Esophagus (tissue), 2 donors: Measurements from ENCODE around the gene UVSSA. TPM values are rescaled to one million over a fixed set of nuclear protein-coding genes. Genes with fewer than 3 reads are reported as not detected.

ENCODE experiments used
- H3K27ac ChIP-seq, 2 donors: one replicate each; pipeline ENCODE4 v1.5.1; 2013; ENCODE audit warnings: low read depth in 2 of 2, mild to moderate bottlenecking in 2 of 2, inconsistent platforms in 1 of 2, low read length in 1 of 2, moderate library complexity in 1 of 2
- H3K27me3 ChIP-seq, 2 donors: one replicate each; pipeline ENCODE4 v1.6.1; 2013; ENCODE audit warnings: low read length in 2 of 2, control low read depth in 1 of 2, mild to moderate bottlenecking in 1 of 2; ENCODE audit not compliant: insufficient read depth in 2 of 2, control insufficient read depth in 1 of 2
- H3K36me3 ChIP-seq, 2 donors: one replicate each; pipeline ENCODE4 v1.6.1; 2013; ENCODE audit warnings: low read length in 1 of 2; ENCODE audit not compliant: control insufficient read depth in 2 of 2, insufficient read depth in 2 of 2
- H3K4me1 ChIP-seq, 2 donors: one replicate each; pipeline ENCODE4 v1.6.1; 2013; ENCODE audit warnings: low read length in 1 of 2; ENCODE audit not compliant: control insufficient read depth in 2 of 2, insufficient read depth in 2 of 2
- H3K4me3 ChIP-seq, 2 donors: one replicate each; pipeline ENCODE4 v1.5.1; 2013; ENCODE audit warnings: low read length in 2 of 2, mild to moderate bottlenecking in 2 of 2, low read depth in 1 of 2, moderate library complexity in 1 of 2
- H3K9me3 ChIP-seq, 2 donors: one replicate each; pipeline ENCODE4 v1.6.1; 2013; ENCODE audit warnings: mild to moderate bottlenecking in 2 of 2, low read depth in 1 of 2, low read length in 1 of 2, moderate library complexity in 1 of 2; ENCODE audit not compliant: control insufficient read depth in 2 of 2, insufficient read depth in 1 of 2
- WGBS, 2 donors: extraction: QIAGEN DNeasy Blood & Tissue Kit; methylation state at CpG; one replicate each; pipeline ENCODE4 v1.1.7; 2013; 5-methylcytosine and 5-hydroxymethylcytosine counted together
- polyA plus RNA-seq, 2 donors: library from polyadenylated mRNA; stranded (reverse); fragments of 200-250 nt; gene quantifications; one replicate each; pipeline ENCODE4 v1.2.3, GENCODE V29; 2013
- donor health status: healthy with polysubstance abuse.
- donor health status: Bipolar disorder and iron deficiency.

UVSSA gene
- polyA plus RNA-seq, 2 donors, result 4.8 to 13.0 TPM

GRCh38 chr4:1409079-1409478 lies 62.1 kb downstream of the UVSSA start:
- Histone ChIP-seq H3K27me3 (peaks cover 12 to 40% of the 10 kb centered on the region in 2 donors), H3K27ac (no peak overlapping the region), H3K4me3 (no peak overlapping the region), H3K9me3 (peaks cover 0 to 14% of the 10 kb centered on the region in 2 donors), H3K36me3 (no peaks in the 10 kb centered on the region), H3K4me1 (peaks cover 0 to 11% of the 10 kb centered on the region in 2 donors)
- 31 to 32% methylated on average over 14 of the region's 14 CpGs for WGBS, 2 donors

- Histone ChIP-seq H3K9me3 (peaks cover 0 to 14% of the 10 kb centered on the region in 2 donors), H3K27me3 (peaks cover 10 to 35% of the 10 kb centered on the region in 2 donors), H3K4me1 (peaks cover 0 to 5% of the 10 kb centered on the region in 2 donors), H3K4me3 (no peak overlapping the region), H3K27ac (no peak overlapping the region), H3K36me3 (no peaks in the 10 kb centered on the region)
- WGBS, 2 donors, result 45 to 46% methylated on average over 26 to 27 of the region's 27 CpGs
These were observed 62.8 kb downstream of the UVSSA start for GRCh38 chr4:1409491-1410425.

- H3K9me3 ChIP-seq, result peaks cover 0 to 13% of the 10 kb centered on the region in 2 donors
- 28 to 30% methylated on average over 42 to 48 of the region's 48 CpGs for WGBS, 2 donors
- H3K4me1 ChIP-seq, result peaks cover 0 to 4% of the 10 kb centered on the region in 2 donors
- H3K27me3 ChIP-seq, result peaks cover 8 to 30% of the 10 kb centered on the region in 2 donors
- no peak overlapping the region for H3K4me3 ChIP-seq
- no peaks in the 10 kb centered on the region for H3K36me3 ChIP-seq
- H3K27ac ChIP-seq, result no peak overlapping the region
These were observed 63.7 kb downstream of the UVSSA start for GRCh38 chr4:1410491-1411325.

- Histone ChIP-seq H3K4me1 (no peaks in the 10 kb centered on the region), H3K27me3 (peaks cover 4 to 26% of the 10 kb centered on the region in 2 donors), H3K27ac (no peak overlapping the region), H3K4me3 (no peak overlapping the region), H3K9me3 (peaks cover 0 to 10% of the 10 kb centered on the region in 2 donors), H3K36me3 (no peaks in the 10 kb centered on the region)
- 45 to 48% methylated on average over 17 of the region's 17 CpGs for WGBS, 2 donors
These were observed 64.7 kb downstream of the UVSSA start for GRCh38 chr4:1411436-1412375.

GRCh38 chr4:1412376-1413203 lies 65.6 kb downstream of the UVSSA start:
- H3K27me3 ChIP-seq, result peaks cover 4 to 21% of the 10 kb centered on the region in 2 donors
- no peak overlapping the region for H3K4me3 ChIP-seq
- WGBS, 2 donors, result 51 to 60% methylated on average over 15 of the region's 15 CpGs
- H3K27ac ChIP-seq, result no peak overlapping the region
- H3K4me1 ChIP-seq, result no peaks in the 10 kb centered on the region
- H3K36me3 ChIP-seq, result no peaks in the 10 kb centered on the region
- peaks cover 0 to 10% of the 10 kb centered on the region in 2 donors for H3K9me3 ChIP-seq

- Histone ChIP-seq H3K36me3 (no peaks in the 10 kb centered on the region), H3K27me3 (peaks cover 4 to 18% of the 10 kb centered on the region in 2 donors), H3K4me1 (no peaks in the 10 kb centered on the region), H3K27ac (no peak overlapping the region), H3K9me3 (peaks cover 0 to 10% of the 10 kb centered on the region in 2 donors), H3K4me3 (no peak overlapping the region)
- 62 to 63% methylated on average over 16 of the region's 16 CpGs for whole genome bisulfite sequencing, 2 donors
These were observed 66.2 kb downstream of the UVSSA start for GRCh38 chr4:1413204-1413663.

- Histone ChIP-seq H3K27ac (no peak overlapping the region), H3K9me3 (peaks cover 0 to 10% of the 10 kb centered on the region in 2 donors), H3K4me1 (no peaks in the 10 kb centered on the region), H3K4me3 (no peak overlapping the region), H3K36me3 (no peaks in the 10 kb centered on the region), H3K27me3 (peaks cover 4 to 14% of the 10 kb centered on the region in 2 donors)
- 25 to 26% methylated on average over 54 to 75 of the region's 77 CpGs for WGBS, 2 donors
These were observed 66.9 kb downstream of the UVSSA start for GRCh38 chr4:1413687-1414479.
